Neuronal stem cell (in vitro differentiated cells): ENCODE measurements around the gene TYW1.
"Not testable (repeated sequence)": the region's sequence is repeated elsewhere in the genome, so short reads cannot be mapped to it uniquely, and the experiment has no call there.

ENCODE experiments used
- DNase-seq: peaks from one replicate; pipeline ENCODE4 v3.0.0-alpha.2; 2013; ENCODE audit warnings: low spot score
- H2AFZ ChIP-seq: one replicate; pipeline ENCODE4 v1.6.1; 2013; ENCODE audit warnings: mild to moderate bottlenecking, low read length, inconsistent platforms
- H2AK5ac ChIP-seq: 2 replicates; pipeline ENCODE4 v1.6.1; 2013; ENCODE audit warnings: low read depth, mild to moderate bottlenecking, inconsistent platforms, low read length, moderate library complexity, mixed read lengths
- H2BK120ac ChIP-seq: 2 replicates; pipeline ENCODE4 v1.6.1; 2013; ENCODE audit warnings: low read depth, mild to moderate bottlenecking, inconsistent platforms, low read length, moderate library complexity, mixed read lengths
- H2BK12ac ChIP-seq: one replicate; pipeline ENCODE4 v1.6.1; 2013; ENCODE audit warnings: low read length, inconsistent platforms
- H2BK15ac ChIP-seq: 2 replicates; pipeline ENCODE4 v1.6.1; 2013; ENCODE audit warnings: mild to moderate bottlenecking, low read length, inconsistent platforms, mixed read lengths
- H2BK5ac ChIP-seq: one replicate; pipeline ENCODE4 v1.6.1; 2013; ENCODE audit warnings: inconsistent platforms, mild to moderate bottlenecking, low read length, moderate library complexity
- H3K14ac ChIP-seq: one replicate; pipeline ENCODE4 v1.6.1; 2013; ENCODE audit warnings: low read length, inconsistent platforms
- H3K18ac ChIP-seq: 2 replicates; pipeline ENCODE4 v1.6.1; 2013; ENCODE audit warnings: low read length, inconsistent platforms
- H3K23ac ChIP-seq: 2 replicates; pipeline ENCODE4 v1.6.1; 2013; ENCODE audit warnings: low read depth, mild to moderate bottlenecking, mixed read lengths, low read length, inconsistent platforms; ENCODE audit not compliant: poor library complexity
- H3K27ac ChIP-seq: replicated peaks from 3 replicates; pipeline ENCODE4 v1.5.1; 2013; ENCODE audit warnings: low read length, inconsistent platforms
- H3K27me3 ChIP-seq, 3 experiments: 2 replicates each; pipeline ENCODE4 v1.6.1; 2013; ENCODE audit warnings: low read length in 3 of 3, mild to moderate bottlenecking in 2 of 3, inconsistent platforms in 1 of 3, low read depth in 1 of 3, mixed read lengths in 1 of 3, moderate library complexity in 1 of 3; ENCODE audit not compliant: control insufficient read depth in 3 of 3, insufficient read depth in 3 of 3
- H3K36me3 ChIP-seq, 2 donors: replicated peaks in 1 of 2; 2 replicates each; pipeline ENCODE4 v1.6.1; 2013; ENCODE audit warnings: low read length in 2 of 2; ENCODE audit not compliant: control insufficient read depth in 2 of 2, insufficient read depth in 2 of 2
- H3K4ac ChIP-seq: 2 replicates; pipeline ENCODE4 v1.6.1; 2013; ENCODE audit warnings: inconsistent platforms, mild to moderate bottlenecking, low read length, moderate library complexity
- H3K4me1 ChIP-seq, 2 donors: 1 replicate in 1 of 2; 2 replicates in 1 of 2; pipeline ENCODE4 v1.6.1; 2013; ENCODE audit warnings: low read length in 2 of 2, low read depth in 1 of 2; ENCODE audit not compliant: control insufficient read depth in 2 of 2, insufficient read depth in 1 of 2
- H3K4me2 ChIP-seq: one replicate; pipeline ENCODE4 v1.6.1; 2013; ENCODE audit warnings: mild to moderate bottlenecking, low read length, inconsistent platforms; ENCODE audit not compliant: insufficient read depth, poor library complexity, severe bottlenecking
- H3K4me3 ChIP-seq, 2 donors: 2 replicates each; pipeline ENCODE4 v1.5.1; 2013; ENCODE audit warnings: low read length in 2 of 2, mild to moderate bottlenecking in 2 of 2, inconsistent platforms in 1 of 2, moderate library complexity in 1 of 2
- H3K79me1 ChIP-seq: one replicate; pipeline ENCODE4 v1.6.1; 2013; ENCODE audit warnings: low read depth, mild to moderate bottlenecking, inconsistent platforms, low read length, moderate library complexity
- H3K9ac ChIP-seq: one replicate; pipeline ENCODE4 v1.6.1; 2013; ENCODE audit warnings: mild to moderate bottlenecking, low read depth, low read length, inconsistent platforms; ENCODE audit not compliant: poor library complexity
- H3K9me3 ChIP-seq, 2 donors: replicated peaks in 1 of 2; 2 replicates each; pipeline versions ENCODE3 to v1.6.1; 2013; ENCODE audit warnings: low read length in 2 of 2, mild to moderate bottlenecking in 2 of 2, inconsistent platforms in 1 of 2, low read depth in 1 of 2, mixed read lengths in 1 of 2, moderate library complexity in 1 of 2; ENCODE audit not compliant: control insufficient read depth in 2 of 2, insufficient read depth in 1 of 2
- H4K8ac ChIP-seq: one replicate; pipeline ENCODE4 v1.6.1; 2013; ENCODE audit warnings: low read depth, mild to moderate bottlenecking, inconsistent platforms, low read length, moderate library complexity
- H4K91ac ChIP-seq: one replicate; pipeline ENCODE4 v1.6.1; 2013; ENCODE audit warnings: low read length, low read depth, mild to moderate bottlenecking, inconsistent platforms; ENCODE audit not compliant: poor library complexity
- WGBS, 2 donors: extraction: QIAGEN DNeasy Blood & Tissue Kit; methylation state at CpG; one replicate each; pipeline ENCODE4 v1.1.7; 2013; ENCODE audit warnings: missing lambda C conversion rate in 2 of 2, mixed read lengths in 1 of 2; ENCODE audit not compliant: insufficient read length in 2 of 2, insufficient replicate concordance in 1 of 2; ENCODE audit errors: extremely low coverage in 2 of 2; 5-methylcytosine and 5-hydroxymethylcytosine counted together

Gene TYW1

DNA sequence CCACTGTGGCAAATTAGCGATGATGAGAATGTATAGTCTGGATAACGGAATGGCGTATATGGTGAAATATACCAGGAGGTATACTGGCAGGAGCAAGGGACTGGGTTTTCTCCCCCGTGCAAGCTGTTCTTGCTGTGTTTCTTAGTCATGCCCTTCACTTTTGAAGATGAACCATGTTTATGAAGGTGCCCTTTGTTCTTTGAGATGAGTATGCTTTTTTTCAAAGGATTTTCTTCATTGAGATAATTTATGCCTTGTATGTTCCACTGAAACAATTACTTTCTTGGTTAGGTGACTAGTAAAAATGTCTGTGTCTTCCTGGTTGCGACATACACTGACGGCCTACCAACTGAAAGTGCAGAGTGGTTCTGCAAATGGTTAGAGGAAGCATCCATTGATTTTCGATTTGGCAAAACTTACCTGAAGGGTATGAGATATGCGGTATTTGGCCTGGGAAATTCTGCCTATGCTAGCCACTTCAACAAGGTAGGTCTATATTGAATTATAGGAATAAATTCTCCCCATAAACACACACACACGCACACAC, 17.5 kb downstream of the TYW1 start:
- not testable (repeated sequence) for DNase-seq, H3K9me3 ChIP-seq, H3K4me3 ChIP-seq, H2BK15ac ChIP-seq, H3K9ac ChIP-seq, H2AFZ ChIP-seq, H3K4me1 ChIP-seq, H3K14ac ChIP-seq, H3K27me3 ChIP-seq, H2BK5ac ChIP-seq, H4K8ac ChIP-seq, H3K79me1 ChIP-seq, H2BK120ac ChIP-seq, H3K27ac ChIP-seq, H2AK5ac ChIP-seq, H4K91ac ChIP-seq, H3K4ac ChIP-seq, H2BK12ac ChIP-seq, H3K23ac ChIP-seq, H3K4me2 ChIP-seq, H3K18ac ChIP-seq
- peaks cover 6 to 64% of the 10 kb centered on the region in 2 donors for H3K36me3 ChIP-seq
- WGBS, 2 donors = no CpG with 5 or more reads among the region's 9 CpGs

DNA sequence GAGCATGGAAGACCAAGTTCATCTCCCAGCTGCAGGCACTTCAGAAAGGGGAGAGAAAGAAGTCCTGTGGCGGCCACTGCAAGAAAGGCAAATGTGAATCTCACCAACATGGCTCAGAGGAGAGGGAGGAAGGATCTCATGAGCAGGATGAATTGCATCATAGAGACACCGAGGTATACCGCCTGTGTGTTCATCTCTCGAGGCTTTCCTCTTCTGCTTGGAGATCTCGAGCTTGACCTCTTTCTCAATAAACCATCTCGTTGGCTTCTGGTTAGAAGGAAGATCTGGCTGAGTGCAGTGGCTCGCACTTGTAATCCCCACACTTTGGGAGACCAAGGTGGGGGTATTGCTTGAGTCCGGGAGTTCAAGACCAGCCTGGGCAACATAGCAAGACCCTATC, 21.3 kb downstream of the TYW1 start:
- H2BK12ac ChIP-seq, H3K14ac ChIP-seq, H3K4me1 ChIP-seq, H3K4me3 ChIP-seq, H3K9ac ChIP-seq, DNase-seq, H4K8ac ChIP-seq, H3K4ac ChIP-seq, H3K27ac ChIP-seq, H2AFZ ChIP-seq, H2BK120ac ChIP-seq, H3K9me3 ChIP-seq, H4K91ac ChIP-seq, H3K27me3 ChIP-seq, H3K4me2 ChIP-seq, H3K23ac ChIP-seq, H2AK5ac ChIP-seq, H2BK5ac ChIP-seq, H3K79me1 ChIP-seq, H2BK15ac ChIP-seq, H3K18ac ChIP-seq: not testable (repeated sequence)
- WGBS, 2 donors = no CpG with 5 or more reads among the region's 8 CpGs
- peaks cover 12 to 73% of the 10 kb centered on the region in 2 donors for H3K36me3 ChIP-seq

DNA sequence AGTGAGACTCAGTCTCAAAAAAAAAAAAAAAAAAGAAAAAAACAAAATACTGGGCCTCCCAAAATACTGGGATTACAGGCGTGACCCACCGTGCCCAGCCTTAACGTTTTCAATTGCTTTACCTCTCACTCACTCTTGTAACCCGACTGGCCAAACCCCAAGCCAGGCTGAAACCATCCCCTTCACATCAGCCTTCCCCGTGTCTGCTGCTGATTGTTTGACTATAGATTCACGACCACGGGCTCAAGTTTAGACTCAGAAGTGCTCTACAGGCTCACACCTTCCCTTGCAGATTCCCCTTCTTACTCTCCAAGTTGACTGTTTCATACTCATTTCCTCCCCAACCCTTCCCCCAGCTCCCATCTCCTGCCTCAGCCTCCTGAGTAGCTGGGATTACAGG, 22.3 kb downstream of the TYW1 start:
- no peak overlapping the region for H3K23ac ChIP-seq
- H3K4me1 ChIP-seq = no peaks in the 10 kb centered on the region
- H2AK5ac ChIP-seq = no peak overlapping the region
- no peak overlapping the region for H2BK15ac ChIP-seq
- peaks cover 12 to 74% of the 10 kb centered on the region in 2 donors for H3K36me3 ChIP-seq
- no peak overlapping the region for H3K4ac ChIP-seq
- no CpG with 5 or more reads among the region's 7 CpGs for WGBS, 2 donors
- H3K79me1 ChIP-seq = no peaks in the 10 kb centered on the region
- no peak overlapping the region for H3K4me3 ChIP-seq
- no peak overlapping the region for H3K9ac ChIP-seq
- no peak overlapping the region for H4K8ac ChIP-seq
- no peaks in the 10 kb centered on the region for H3K9me3 ChIP-seq
- H3K14ac ChIP-seq = no peak overlapping the region
- no peak overlapping the region for H2AFZ ChIP-seq
- no peak overlapping the region for H3K4me2 ChIP-seq
- H2BK5ac ChIP-seq = no peak overlapping the region
- no peak for DNase-seq
- H4K91ac ChIP-seq = no peak overlapping the region
- H3K18ac ChIP-seq = no peak overlapping the region
- no peak overlapping the region for H3K27ac ChIP-seq
- H3K27me3 ChIP-seq = no peaks in the 10 kb centered on the region
- H2BK120ac ChIP-seq = no peak overlapping the region
- no peak overlapping the region for H2BK12ac ChIP-seq

DNA sequence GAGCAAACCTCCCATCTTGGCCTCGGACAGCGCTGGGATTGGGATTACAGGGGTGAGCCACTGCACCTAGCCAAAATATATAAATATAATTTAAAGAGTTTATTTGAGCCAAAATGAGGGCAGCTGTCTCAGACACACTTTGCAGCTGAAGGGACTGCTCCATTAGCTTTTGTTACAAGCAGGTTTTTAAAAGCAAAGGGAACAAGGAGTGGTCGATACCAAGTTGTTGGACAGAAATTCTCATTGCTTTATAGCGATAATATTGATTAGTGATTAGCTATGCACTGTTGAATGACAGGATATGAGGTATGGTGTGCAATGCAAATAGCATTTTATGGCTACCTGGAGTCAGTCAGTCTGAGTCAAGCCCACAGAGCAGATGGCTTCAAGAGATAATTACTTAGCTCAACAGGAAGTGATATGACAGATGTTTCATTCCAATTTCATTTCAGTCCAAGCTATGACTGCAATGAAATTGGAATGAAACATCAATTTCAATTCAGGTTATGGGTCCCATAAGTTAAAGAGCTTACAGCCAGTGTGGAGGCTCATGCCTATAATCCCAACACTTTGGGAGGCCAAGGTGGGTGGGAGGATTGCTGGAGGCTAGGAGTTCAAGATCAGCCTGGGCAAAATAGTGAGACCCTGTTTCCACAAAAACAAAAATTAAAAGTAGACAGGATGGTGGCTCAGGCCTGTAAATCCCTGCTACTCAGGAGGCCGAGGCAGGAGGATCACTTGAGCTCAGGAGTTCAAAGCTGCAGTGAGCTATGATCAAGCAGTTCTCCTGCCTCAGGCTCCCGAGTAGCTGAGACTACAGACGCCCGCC, 23.1 kb downstream of the TYW1 start:
- Histone ChIP-seq H2BK5ac (no peak overlapping the region), H3K23ac (no peak overlapping the region), H3K27me3 (no peaks in the 10 kb centered on the region), H2BK120ac (no peak overlapping the region), H3K4me2 (no peak overlapping the region), H2BK12ac (no peak overlapping the region), H2AFZ (no peak overlapping the region), H3K79me1 (no peaks in the 10 kb centered on the region), H3K4ac (no peak overlapping the region), H3K27ac (no peak overlapping the region), H2AK5ac (no peak overlapping the region), H4K91ac (no peak overlapping the region), H3K36me3 (peaks cover 12 to 69% of the 10 kb centered on the region in 2 donors), H3K9ac (no peak overlapping the region), H4K8ac (no peak overlapping the region), H3K4me3 (no peak overlapping the region), H3K4me1 (no peaks in the 10 kb centered on the region), H3K9me3 (no peaks in the 10 kb centered on the region), H3K14ac (no peak overlapping the region), H3K18ac (no peak overlapping the region), H2BK15ac (no peak overlapping the region)
- WGBS, 2 donors = no CpG with 5 or more reads among the region's 8 CpGs
- DNase-seq = no peak
